ENCODE results near the gene LOX.

DNA sequence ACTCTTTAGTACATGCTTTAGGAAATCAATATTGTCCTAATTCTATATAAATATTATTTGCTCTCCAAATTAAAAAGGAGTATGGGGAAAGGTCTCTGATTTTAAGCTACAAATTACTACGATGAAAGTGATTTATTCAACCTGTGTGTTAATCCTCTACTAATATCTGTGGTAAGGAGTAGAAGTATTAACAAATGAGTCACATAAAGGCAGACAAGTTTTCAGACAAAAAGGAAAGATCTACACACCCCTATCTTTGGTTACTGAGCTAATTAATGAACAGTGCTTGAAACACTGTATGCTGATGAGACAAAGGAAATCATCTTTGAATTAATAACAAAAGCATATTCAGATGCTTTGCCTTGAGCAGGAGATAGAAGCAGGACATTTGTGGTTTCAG, 15.9 kb downstream of the LOX start:
- TF ChIP-seq, protein P1, sequence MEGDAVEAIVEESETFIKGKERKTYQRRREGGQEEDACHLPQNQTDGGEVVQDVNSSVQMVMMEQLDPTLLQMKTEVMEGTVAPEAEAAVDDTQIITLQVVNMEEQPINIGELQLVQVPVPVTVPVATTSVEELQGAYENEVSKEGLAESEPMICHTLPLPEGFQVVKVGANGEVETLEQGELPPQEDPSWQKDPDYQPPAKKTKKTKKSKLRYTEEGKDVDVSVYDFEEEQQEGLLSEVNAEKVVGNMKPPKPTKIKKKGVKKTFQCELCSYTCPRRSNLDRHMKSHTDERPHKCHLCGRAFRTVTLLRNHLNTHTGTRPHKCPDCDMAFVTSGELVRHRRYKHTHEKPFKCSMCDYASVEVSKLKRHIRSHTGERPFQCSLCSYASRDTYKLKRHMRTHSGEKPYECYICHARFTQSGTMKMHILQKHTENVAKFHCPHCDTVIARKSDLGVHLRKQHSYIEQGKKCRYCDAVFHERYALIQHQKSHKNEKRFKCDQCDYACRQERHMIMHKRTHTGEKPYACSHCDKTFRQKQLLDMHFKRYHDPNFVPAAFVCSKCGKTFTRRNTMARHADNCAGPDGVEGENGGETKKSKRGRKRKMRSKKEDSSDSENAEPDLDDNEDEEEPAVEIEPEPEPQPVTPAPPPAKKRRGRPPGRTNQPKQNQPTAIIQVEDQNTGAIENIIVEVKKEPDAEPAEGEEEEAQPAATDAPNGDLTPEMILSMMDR (IDR thresholded peaks at IDR 0.05; ENCODE audit: insufficient read depth, low read depth, low read length): no peak
- TF ChIP-seq EZH2 (IDR thresholded peaks at IDR 0.05; ENCODE audit: insufficient read depth, low read length): no peak

Measured in astrocyte (in vitro differentiated cells and primary cell).